HG03045 (cell line): Measurements from ENCODE around the gene EIF4B.
A peak's percentile ranks its signal among the peaks of the same experiment; 100 is the strongest.
"Not testable (repeated sequence)": the region's sequence is repeated elsewhere in the genome, so short reads cannot be mapped to it uniquely, and the experiment has no call there.

ENCODE experiments used
- ATAC-seq: cut with Tn5 transposase; IDR thresholded peaks from one replicate; pipeline ENCODE4 v1.9.1; 2021; ENCODE audit warnings: mild to moderate bottlenecking, moderate library complexity; ENCODE audit not compliant: unreplicated experiment

Gene EIF4B, protein sequence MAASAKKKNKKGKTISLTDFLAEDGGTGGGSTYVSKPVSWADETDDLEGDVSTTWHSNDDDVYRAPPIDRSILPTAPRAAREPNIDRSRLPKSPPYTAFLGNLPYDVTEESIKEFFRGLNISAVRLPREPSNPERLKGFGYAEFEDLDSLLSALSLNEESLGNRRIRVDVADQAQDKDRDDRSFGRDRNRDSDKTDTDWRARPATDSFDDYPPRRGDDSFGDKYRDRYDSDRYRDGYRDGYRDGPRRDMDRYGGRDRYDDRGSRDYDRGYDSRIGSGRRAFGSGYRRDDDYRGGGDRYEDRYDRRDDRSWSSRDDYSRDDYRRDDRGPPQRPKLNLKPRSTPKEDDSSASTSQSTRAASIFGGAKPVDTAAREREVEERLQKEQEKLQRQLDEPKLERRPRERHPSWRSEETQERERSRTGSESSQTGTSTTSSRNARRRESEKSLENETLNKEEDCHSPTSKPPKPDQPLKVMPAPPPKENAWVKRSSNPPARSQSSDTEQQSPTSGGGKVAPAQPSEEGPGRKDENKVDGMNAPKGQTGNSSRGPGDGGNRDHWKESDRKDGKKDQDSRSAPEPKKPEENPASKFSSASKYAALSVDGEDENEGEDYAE

DNA sequence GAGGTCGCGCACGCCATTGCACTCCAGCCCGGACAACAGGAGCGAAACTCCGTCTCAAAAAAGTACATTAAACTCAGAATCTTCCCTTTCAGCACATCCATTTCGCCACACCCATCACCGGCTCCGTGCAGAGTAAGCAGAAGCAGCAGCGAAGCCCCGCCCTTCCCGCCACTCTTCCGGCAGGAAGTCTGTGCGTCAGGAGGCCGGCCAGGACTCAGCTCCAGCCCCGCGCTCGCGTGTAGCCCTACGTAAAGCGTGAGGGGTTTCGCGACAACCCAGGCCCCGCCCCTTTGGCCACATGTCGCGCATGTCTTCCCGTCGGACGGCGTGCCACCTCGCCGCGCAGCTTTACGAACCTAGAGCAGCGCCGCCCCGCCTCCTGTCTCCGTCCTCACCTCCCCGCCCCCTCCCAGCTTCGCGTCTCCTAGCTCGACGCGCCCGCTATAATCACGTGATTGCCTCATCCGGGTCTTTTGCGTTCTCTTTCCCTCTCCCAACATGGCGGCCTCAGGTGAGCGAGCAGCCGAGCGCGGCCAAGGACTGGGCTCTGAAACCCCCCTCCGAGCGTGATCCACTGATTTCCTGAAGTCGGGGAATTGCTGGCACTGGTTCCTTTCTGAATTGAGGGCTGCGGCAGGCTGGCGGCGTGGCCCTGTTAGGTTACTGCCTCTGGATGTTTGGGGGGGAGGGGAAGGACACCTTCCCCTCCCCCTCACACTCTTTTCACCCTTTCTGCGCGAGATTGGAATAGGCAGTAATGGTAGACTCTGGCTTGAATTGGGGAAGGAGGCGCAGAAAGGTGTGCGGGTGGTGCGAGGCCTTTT lies at the start of gene EIF4B:
Gene EIF4B, plus strand, starts transcription at position 471 of the 824 bp plus-strand sequence. Its CDS starts 28 bp downstream, at position 499.
- ATAC-seq, result peak; percentile 92

DNA sequence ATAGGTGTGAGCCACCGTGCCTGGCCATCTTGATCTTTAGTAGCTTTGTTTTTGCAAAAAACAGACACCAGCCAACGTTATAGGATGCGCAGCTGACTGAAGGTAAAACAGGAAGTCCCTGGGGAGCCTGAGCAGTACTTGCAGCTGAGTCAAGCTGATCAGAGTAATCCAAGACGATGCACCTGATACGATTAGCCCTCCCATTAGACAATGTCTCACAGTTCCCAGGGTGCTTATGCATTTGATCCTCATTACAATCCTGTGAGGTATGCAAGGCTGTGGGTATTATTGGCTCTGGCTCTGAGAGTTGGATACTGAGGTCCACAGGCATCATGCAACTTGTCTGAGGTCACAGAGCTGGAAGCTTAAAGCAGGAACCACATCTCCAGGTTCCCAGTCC lies 49.3 kb upstream of the EIF4B start:
- no peak for ATAC-seq

DNA sequence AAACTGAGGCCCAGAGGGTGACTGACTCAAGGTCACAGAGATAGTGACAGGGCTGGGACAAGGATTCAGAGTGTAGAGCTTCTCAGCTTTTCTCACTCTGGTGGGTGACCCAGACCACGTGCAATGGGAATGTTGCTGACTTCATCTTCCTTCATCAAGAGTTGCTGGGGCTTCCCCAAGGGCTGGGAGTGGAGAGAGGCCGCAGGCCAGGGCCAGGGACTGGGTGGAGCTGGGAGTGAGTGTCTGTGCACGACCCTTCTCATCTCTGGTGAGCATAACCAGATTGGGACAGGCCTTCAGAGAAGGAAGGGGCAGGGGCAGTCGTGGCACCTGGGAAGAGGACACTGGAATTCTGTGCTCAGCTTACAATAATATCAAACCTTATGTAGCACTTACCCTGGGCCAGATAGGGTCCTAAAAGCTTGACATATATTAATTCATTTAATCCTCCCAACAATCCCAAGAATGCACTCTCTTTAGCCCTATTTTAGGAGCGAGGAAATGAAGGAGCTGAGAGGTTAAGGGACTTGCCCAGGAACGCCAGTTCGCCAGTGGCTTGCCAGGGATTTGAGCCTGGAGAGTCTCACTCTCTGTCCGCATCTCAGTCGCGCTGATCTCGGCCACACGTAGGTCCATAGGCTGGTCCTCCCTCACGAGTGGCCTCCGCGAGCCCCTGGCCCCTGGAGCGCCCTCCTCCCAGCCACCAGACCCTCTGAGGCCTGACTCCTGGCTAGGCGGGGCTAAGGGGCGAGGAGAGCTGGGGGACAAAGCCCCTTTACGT lies 41.5 kb upstream of the EIF4B start:
- ATAC-seq, result no peak

DNA sequence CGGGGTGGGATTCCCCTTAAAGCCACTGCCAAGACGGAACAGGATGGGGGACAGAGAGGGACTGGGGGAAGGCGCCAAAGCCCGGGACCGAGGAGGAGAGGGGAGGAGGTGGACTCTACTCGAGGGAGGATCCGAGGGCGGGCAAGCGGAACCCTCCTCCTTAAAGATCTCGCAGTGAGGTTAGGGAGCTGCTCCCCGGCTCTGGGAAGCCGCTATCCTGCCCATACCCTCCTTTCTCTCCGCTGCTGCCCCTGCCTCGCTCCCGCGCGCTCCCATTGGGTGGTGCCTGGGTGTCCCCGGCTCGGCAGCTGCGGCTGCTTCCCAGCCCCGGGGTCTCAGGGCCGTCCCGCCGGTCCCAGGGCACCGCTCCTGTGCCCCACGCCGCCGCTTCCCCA lies 40.9 kb upstream of the EIF4B start:
- ATAC-seq, result no peak

DNA sequence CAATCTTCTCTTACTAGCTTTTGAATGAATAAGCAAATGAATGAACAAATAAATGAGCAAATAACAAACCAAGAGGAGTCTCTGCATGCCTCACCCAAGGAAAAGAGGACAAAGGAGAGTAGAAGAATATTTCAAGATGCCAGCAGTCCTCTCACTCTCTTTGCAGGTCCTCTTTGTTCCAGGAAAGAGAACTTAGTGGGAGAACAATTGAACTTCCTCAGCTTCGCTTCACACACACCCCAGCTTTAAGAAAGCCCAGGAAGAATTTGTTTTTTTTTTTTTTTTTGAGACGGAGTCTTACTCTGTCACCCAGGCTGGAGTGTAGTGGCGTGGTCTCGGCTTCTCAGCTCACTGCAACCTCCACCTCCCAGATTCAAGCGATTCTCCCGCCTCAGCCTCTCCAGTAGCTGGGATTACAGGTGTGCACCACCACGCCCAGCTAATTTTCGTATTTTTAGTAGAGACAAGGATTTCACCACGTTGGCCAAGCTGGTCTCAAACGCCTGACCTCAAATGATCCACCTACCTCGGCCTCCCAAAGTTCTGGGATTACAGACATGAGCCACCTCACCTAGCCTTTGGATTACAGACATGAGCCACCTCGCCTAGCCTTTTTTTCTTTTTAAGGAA lies 37.0 kb upstream of the EIF4B start:
- no peak for ATAC-seq

DNA sequence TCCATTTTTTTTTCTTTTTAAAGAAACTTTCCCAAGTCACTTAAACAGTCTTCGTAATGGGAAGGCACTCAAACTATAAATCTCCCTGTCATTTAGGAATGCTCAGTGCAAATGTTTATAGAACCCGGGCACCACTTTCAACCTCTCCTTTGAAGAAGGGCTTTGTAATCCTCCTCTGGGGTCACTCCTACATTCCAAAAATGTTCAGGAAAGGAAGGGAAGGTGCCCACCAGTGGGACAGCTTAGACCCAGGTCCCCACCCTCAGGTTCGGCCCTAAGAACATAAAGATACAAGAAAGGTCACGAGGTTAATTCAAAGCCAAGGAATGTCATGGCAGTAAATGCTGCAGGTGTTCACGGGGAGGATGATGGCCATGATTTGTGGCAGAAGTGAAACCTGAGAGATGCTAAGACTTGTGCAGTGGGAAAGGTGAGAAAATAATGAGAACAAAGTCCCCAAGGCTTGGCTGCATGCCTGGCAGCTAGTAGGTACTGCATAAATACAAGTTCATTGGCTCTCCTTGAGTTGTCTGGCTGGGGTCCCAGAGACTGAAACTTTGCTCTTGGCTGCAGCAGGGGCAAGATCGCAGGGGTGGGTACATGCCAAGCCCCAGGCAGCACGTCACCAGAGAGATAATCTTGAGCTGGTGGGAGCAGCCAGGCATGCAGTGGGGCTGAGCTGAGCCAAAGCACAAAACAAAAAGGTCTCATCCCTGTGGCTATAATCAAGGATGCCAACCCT lies 36.3 kb upstream of the EIF4B start:
- no peak for ATAC-seq

DNA sequence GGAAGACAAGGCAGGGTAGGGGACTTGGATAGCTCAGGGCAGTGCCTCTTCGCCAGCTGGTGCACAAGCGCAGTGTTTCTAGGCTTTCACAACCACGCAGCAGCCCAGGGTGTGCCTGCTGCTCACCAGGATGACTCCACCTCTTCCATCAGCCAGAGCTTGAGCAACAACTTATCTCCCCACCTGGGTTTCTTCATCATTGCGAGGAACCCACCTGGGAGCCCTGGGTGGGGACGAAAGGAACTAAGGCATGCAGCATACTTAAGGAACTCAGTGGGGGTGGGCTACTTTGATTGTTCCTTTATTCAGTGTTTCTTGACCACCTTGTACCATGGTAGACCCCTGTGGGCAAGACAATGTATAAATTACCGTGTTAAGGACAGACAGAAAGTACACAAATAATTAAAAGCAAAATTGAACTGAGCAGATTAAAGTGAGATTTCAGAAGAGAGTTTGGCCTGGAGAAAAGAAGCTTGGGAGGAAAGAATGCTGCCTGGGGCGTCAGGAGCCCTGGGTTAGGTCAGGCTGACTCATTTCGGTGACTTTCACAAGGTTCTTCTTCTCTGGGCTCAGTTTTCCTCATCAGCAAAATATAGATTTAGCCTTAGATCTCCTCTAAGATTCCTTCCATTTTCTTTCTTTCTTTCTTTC lies 34.5 kb upstream of the EIF4B start:
- no peak for ATAC-seq

DNA sequence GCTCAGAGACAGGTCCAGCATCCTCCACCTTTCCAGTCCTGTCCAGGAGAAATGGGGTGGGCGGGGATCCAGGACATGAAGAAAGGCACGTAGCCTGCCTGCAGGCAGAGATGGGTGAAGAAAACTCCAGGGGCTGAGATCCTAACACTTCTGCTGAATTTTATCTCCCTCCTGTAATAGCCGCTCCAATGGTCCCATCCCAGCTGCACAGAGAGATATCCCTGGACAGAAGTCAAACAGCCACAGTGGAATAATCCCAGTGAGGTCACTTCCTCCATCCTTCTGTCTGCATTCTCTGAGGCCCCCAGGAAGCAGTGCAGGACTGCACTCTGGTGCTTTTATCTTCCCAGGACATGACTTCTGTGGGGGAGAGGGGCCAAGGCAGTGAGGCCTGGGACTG lies 31.1 kb upstream of the EIF4B start:
- no peak for ATAC-seq

DNA sequence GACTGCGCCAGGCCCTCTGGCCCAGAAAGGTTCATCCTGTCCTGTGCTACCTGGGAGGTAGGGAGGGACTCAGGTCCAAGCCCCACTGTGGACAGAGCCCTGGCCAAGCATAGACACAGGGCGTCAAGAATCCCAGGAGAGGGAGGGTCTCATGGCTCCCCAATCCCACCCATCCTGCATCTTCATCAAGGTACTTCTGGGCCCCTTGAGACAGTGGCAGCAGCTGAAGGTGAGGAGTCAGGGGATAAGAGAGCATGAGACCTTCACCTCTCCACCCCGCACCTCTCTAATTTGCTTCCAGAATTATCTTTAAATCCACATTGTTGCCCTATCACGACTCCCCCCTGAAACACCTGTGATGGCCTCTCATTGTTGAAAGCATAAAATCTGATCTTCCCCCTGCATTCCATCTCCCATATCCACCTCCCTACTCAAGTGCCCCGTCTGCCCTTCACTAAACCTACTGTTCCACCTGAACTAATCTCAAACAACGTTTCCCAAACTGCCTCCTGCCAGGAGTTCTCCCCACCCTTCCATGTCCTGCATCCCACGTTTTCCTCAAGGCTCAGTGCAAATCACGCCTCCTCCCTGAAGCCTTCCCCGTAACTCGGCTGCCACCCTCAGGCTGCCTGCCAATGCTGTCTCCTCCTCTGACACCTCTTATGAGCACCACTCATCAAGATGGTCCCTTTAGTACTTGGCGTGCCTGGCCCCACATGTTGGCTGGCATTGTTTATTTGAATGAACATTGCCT lies 30.3 kb upstream of the EIF4B start:
- no peak for ATAC-seq

DNA sequence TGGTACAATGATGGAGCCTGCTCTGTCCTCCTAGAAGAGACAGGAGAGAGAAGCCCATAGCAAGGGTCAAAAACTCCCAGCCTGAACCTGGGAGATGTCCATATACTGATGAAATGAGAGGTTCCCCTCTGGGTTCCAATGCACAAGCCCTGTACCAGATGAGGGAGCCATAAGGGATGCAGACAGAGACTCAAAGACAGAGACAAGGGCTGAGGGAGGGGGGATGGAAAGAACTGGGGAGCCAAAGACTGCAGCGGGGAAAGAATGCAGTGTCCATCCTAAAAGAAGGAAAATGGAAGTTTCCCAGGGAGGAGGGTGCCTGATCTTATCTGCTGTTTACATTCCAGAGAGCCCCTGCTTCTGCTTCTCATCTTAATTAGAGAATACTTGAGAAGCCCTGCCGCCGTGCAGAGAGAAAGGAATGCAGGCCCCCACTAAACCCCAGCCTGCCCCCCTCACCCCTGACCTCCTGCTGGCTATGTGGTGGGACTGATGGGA lies 29.6 kb upstream of the EIF4B start:
- no peak for ATAC-seq

DNA sequence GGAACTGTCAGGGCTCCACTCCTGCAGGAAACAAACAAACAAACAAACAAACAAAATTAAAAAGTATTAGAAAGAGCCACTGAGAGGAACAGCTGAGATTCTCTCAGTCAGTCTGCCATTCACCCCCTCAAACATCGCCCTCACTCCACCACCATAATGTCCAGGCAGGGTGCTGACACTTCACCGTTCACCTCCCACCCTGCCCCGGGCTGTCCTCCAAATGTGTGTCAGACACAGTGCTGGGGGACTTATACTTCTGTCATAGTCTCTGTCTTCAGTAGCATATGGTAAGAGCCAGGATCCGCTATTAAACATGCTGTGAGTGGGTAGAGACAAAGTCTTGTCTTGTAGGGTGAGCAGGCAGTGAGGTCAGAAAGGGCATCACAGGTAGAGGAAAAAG lies 29.1 kb upstream of the EIF4B start:
- ATAC-seq, result no peak

DNA sequence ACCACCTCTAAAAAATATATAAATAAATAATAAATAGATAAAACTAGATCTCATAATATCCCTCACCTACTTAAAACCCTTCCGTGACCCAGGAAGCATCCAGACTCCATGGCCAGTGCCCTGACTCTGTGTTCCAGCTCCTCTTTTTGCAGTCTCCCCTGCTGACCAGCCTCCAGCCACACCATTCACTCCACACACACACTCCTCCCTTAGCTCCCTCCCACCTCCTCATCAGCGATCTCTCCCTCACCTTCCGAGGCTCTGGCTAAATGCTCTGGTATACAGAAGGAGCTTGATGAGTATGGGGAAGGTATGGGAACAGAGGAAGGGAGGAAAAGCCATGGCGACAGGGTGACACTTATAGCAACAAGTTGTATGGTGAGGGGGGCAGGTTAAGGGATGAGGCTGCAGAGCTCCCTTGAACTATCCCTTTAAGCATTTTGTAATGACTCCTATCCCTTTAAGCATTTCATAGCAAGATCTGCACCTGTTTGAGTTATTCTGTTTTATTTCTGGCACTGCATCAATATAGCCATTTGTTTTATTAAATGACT lies 26.1 kb upstream of the EIF4B start:
- ATAC-seq, result no peak

DNA sequence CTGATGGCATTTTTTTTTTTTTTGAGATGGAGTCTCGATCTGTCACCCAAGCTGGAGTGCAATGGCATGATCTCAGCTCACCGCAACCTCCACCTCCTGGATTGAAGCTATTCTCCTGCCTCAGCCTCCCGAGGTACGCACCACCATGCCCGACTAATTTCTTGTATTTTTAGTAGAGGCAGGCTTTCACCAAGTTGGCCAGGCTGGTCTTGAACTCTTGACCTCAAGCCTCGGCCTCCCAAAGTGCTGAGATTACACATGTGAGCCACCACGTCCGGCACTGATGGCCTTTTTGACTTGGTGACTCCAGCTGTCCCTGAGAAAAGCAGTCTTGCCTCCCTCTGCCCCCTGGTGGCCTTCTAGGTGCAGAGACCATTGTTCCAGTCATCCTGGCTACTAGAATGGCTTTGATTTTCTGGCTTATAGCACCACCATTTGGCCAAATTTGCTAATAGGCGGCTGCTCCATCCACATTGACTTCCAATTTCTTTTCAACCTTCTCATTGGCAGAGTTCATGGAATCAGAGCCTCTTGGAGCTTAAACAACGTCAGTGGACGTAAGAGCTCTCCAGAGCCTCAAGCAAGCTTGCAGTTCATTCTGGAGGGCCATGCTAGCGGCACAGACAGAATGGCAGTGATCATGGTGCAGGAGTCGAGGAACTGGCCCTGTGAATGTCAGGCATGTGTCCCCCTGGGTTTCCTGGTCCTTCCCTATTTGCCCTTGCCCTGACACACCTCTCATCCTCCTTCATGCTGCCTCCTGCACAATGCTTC lies 25.4 kb upstream of the EIF4B start:
- no peak for ATAC-seq

DNA sequence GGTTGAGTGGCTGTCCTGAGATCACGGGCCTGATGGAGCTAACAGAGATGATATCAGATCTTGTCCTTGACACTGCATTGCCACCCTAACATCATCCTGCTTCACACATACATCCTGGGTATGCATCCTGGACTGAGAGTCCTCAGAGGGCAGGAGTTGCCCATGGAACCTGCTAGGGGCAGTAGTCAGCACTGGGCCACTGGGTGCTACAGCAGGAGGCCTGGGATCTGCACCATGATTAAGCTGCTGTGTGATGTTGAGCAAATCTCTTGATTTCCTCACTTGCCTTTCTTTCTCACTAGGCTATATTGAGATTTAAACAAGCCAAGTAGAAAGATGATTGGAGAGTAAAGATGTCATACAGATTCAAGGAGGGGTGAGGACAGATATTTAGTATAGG lies 22.1 kb upstream of the EIF4B start:
- no peak for ATAC-seq

DNA sequence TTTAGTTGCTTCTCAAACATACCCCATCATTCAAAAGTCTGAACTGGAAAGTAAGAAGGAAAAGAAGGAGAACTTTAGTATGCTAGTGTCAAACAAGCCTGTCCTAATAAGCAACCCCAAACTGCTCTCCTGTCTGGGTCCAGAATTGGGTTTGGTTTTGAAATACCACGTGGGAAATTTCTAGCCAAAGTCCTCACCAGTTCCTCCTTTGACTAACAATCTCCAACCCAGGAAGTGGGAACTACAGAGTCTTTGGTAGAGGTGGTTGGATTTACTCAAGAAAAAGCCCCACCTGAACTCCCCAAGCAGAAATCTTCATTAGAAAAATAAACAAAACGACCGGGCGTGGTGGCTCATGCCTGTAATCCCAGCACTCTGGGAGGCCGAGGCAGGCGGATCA lies 17.4 kb upstream of the EIF4B start:
- ATAC-seq, result no peak

DNA sequence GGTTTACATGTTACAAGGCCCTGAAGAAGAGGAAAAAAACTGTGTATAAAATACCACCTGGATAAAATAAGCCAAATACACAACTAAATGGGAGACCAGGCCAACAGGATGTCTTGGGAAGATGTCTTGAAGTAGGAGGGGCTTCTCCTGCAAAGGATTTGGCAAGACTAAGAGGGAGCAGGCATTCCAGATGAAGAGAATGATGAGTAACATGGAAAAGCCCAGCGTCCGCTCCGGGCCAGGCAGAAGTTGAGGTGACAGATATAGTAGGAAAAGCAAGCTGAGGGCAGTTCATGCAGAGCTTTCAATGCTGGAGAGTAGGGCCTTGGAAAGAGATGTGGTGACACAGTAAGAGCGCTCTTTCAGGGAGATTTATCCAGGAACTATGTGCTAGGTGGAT lies 16.1 kb upstream of the EIF4B start:
- ATAC-seq, result no peak

DNA sequence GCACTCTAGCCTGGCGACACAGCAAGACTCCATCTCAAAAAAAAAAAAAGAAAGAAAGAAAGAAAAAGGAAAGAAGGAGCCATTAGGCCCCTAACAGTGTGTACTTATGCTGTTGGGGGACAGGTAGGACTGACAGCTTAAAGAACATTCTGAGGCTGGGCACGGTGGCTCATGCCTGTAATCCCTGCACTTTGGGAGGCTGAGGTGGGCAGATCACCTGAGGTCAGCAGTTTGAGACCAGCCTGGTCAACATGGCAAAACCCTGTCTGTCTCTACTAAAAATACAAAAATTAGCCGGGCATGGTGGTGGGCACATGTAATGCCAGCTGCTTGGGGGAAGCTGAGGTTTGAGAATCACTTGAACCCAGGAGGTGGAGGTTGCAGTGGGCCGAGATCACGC lies 14.0 kb upstream of the EIF4B start:
- not testable (repeated sequence) for ATAC-seq
